Anterior cingulate cortex (tissue), 58 donors: ENCODE results near the gene HNRNPH1.
"Not testable (repeated sequence)": the region's sequence is repeated elsewhere in the genome, so short reads cannot be mapped to it uniquely, and the experiment has no call there.

ENCODE experiments used
- DNase-seq, 58 donors: peaks; one replicate each; lab custom pipeline; 2025; lab: John Stamatoyannopoulos, UW

The HNRNPH1 gene

GRCh38 chr5:179623003-179623905 lies at the start of gene HNRNPH1:
Gene HNRNPH1, minus strand, starts transcription at chr5:179623671. Its CDS starts 538 bp downstream, at chr5:179623133.
- peak; percentile 88 to 99 (median 97) for DNase-seq

- DNase-seq = peak in 7 of 58 donors; percentile 2 to 18 (median 6)
Measured at GRCh38 chr5:179668391-179668790, 44.9 kb upstream of the HNRNPH1 start.

GRCh38 chr5:179661647-179662046 lies 38.2 kb upstream of the HNRNPH1 start:
- DNase-seq = not testable (repeated sequence)

- peak in 4 of 58 donors; percentile 2 to 13 (median 8) for DNase-seq
Measured at GRCh38 chr5:179658179-179658856, 34.8 kb upstream of the HNRNPH1 start.

- DNase-seq = not testable (repeated sequence)
Measured at GRCh38 chr5:179657302-179658178, 34.1 kb upstream of the HNRNPH1 start.

- not testable (repeated sequence) for DNase-seq
Measured at GRCh38 chr5:179653135-179653534, 29.7 kb upstream of the HNRNPH1 start.

GRCh38 chr5:179650245-179650644 lies 26.8 kb upstream of the HNRNPH1 start:
- not testable (repeated sequence) for DNase-seq

GRCh38 chr5:179649166-179649703 lies 25.8 kb upstream of the HNRNPH1 start:
- not testable (repeated sequence) for DNase-seq

- DNase-seq = no peak
Measured at GRCh38 chr5:179648410-179648809, 24.9 kb upstream of the HNRNPH1 start.

- DNase-seq = not testable (repeated sequence)
Measured at GRCh38 chr5:179644766-179645165, 21.3 kb upstream of the HNRNPH1 start.

GRCh38 chr5:179643141-179643920 lies 19.9 kb upstream of the HNRNPH1 start:
- DNase-seq = not testable (repeated sequence)

- not testable (repeated sequence) for DNase-seq
Measured at GRCh38 chr5:179642626-179643025, 19.2 kb upstream of the HNRNPH1 start.

GRCh38 chr5:179641745-179642144 lies 18.3 kb upstream of the HNRNPH1 start:
- DNase-seq = not testable (repeated sequence)

GRCh38 chr5:179639296-179639695 lies 15.8 kb upstream of the HNRNPH1 start:
- not testable (repeated sequence) for DNase-seq

- not testable (repeated sequence) for DNase-seq
Measured at GRCh38 chr5:179634370-179635172, 11.1 kb upstream of the HNRNPH1 start.

- DNase-seq = not testable (repeated sequence)
Measured at GRCh38 chr5:179633501-179634369, 10.3 kb upstream of the HNRNPH1 start.

GRCh38 chr5:179624841-179625271 lies 1.4 kb upstream of the HNRNPH1 start:
- DNase-seq = no peak
